ENCODE measurements around the gene SDC4.

DNA sequence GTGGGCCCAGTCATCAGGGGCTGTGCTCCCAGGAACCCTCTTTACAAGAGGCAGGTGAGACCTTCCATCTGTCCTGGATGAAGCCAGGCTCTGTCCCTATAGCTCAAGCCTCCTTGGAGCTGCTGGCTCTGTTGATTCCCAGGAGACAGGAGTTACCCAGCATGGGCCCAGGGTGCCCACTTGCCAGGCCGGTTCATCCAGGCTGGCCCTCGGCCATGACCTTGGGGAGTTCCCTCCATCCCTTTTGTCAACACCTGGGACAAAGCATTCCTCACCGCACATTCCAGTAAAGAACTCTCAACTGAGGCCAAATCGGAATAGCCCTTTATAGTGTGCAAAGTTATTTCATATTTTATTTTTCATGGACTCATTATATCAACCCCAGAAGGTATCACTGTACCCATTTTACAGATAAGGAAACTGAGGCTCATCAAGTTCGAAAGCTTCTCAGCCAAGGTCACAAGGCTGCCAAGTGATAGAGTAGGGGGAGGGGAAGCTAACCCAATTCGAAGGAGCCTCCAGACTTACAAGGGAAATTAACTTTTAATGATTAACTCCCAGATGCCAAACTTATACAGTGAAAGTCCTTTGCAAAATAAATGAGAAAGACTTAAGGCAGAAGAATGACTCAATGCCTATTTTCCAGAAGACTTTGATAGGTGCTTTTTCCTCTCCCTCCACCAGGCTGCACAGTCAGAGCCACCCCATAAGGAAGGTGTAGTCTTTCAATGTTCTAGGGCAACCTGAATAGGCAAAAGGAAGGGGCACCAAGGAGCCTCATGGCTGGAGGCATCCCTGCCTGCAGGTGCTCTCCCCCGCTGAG is 18.5 kb downstream of the SDC4 start:
- no peak for TF ChIP-seq EZH2 (IDR thresholded peaks at IDR 0.05; ENCODE audit: low read depth, unreplicated experiment)
- TF ChIP-seq ZNF331 (CRISPR knock-in tag; IDR thresholded peaks at IDR 0.05; ENCODE audit: low read depth), result no peak
- no peak for TF ChIP-seq CTCF (conservative IDR thresholded peaks at IDR 0.05; ENCODE audit: low read depth in 2 of 2)
- TF ChIP-seq CREB1 (CRISPR knock-in tag; IDR thresholded peaks at IDR 0.05; ENCODE audit: low read depth), result no peak
- no peak for TF ChIP-seq POLR2AphosphoS5 (IDR thresholded peaks at IDR 0.05; ENCODE audit: low read depth)
- no peak for TF ChIP-seq STAT1 (IDR thresholded peaks at IDR 0.05; ENCODE audit: unreplicated experiment)
- TF ChIP-seq, protein P1, sequence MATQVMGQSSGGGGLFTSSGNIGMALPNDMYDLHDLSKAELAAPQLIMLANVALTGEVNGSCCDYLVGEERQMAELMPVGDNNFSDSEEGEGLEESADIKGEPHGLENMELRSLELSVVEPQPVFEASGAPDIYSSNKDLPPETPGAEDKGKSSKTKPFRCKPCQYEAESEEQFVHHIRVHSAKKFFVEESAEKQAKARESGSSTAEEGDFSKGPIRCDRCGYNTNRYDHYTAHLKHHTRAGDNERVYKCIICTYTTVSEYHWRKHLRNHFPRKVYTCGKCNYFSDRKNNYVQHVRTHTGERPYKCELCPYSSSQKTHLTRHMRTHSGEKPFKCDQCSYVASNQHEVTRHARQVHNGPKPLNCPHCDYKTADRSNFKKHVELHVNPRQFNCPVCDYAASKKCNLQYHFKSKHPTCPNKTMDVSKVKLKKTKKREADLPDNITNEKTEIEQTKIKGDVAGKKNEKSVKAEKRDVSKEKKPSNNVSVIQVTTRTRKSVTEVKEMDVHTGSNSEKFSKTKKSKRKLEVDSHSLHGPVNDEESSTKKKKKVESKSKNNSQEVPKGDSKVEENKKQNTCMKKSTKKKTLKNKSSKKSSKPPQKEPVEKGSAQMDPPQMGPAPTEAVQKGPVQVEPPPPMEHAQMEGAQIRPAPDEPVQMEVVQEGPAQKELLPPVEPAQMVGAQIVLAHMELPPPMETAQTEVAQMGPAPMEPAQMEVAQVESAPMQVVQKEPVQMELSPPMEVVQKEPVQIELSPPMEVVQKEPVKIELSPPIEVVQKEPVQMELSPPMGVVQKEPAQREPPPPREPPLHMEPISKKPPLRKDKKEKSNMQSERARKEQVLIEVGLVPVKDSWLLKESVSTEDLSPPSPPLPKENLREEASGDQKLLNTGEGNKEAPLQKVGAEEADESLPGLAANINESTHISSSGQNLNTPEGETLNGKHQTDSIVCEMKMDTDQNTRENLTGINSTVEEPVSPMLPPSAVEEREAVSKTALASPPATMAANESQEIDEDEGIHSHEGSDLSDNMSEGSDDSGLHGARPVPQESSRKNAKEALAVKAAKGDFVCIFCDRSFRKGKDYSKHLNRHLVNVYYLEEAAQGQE (IDR thresholded peaks at IDR 0.05; ENCODE audit: unreplicated experiment), result no peak
- TF ChIP-seq JUNB (IDR thresholded peaks at IDR 0.05; ENCODE audit: unreplicated experiment), result no peak
- TF ChIP-seq NANOG (IDR thresholded peaks at IDR 0.05; ENCODE audit: borderline replicate concordance), result no peak
- TF ChIP-seq, protein P2, sequence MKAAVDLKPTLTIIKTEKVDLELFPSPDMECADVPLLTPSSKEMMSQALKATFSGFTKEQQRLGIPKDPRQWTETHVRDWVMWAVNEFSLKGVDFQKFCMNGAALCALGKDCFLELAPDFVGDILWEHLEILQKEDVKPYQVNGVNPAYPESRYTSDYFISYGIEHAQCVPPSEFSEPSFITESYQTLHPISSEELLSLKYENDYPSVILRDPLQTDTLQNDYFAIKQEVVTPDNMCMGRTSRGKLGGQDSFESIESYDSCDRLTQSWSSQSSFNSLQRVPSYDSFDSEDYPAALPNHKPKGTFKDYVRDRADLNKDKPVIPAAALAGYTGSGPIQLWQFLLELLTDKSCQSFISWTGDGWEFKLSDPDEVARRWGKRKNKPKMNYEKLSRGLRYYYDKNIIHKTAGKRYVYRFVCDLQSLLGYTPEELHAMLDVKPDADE (IDR thresholded peaks at IDR 0.05), result no peak
- TF ChIP-seq EZH2phosphoT487 (IDR thresholded peaks at IDR 0.05; ENCODE audit: unreplicated experiment), result no peak
- TF ChIP-seq ZNF462 (CRISPR knock-in tag; IDR thresholded peaks at IDR 0.05), result no peak
- no peak for TF ChIP-seq ZNF114 (CRISPR knock-in tag; IDR thresholded peaks at IDR 0.05)
